ENCODE data around the gene FSD2.

Gene FSD2

GRCh38 chr15:82802497-82802896 is 3.4 kb downstream of the FSD2 start:
- Histone ChIP-seq H2BK120ac (ENCODE audit: low read depth, low read length) (no peak overlapping the region), H3K9me3 (replicated peaks in 1 of 2; ENCODE audit: control insufficient read depth in 2 of 2, insufficient read depth in 1 of 2, low read depth in 1 of 2, low read length in 2 of 2) (no peaks in the 10 kb centered on the region), H2BK15ac (ENCODE audit: low read length) (no peak overlapping the region), H3K18ac (ENCODE audit: low read length) (no peak overlapping the region), H3K36me3 (replicated peaks in 1 of 2; ENCODE audit: control insufficient read depth in 2 of 2, insufficient read depth in 2 of 2, low read length in 2 of 2) (no peaks in the 10 kb centered on the region), H2AK5ac (ENCODE audit: low read depth, low read length) (no peak overlapping the region), H2BK12ac (ENCODE audit: low read length) (no peak overlapping the region), H3K4me1 (ENCODE audit: control insufficient read depth in 2 of 2, insufficient read depth in 1 of 2, low read depth in 1 of 2, low read length in 2 of 2) (no peaks in the 10 kb centered on the region), H2BK5ac (ENCODE audit: low read length) (no peak overlapping the region), H4K91ac (ENCODE audit: low read depth, low read length, poor library complexity) (no peak overlapping the region), H3K23ac (ENCODE audit: low read depth, low read length, poor library complexity) (no peak overlapping the region), H3K4me3 (ENCODE audit: low read length in 2 of 2) (no peak overlapping the region), H3K79me1 (ENCODE audit: low read depth, low read length) (no peaks in the 10 kb centered on the region), H3K14ac (ENCODE audit: low read length) (no peak overlapping the region), H3K27ac (replicated peaks; ENCODE audit: low read length) (no peak overlapping the region), H2AFZ (ENCODE audit: low read length) (no peak overlapping the region), H3K4me2 (ENCODE audit: insufficient read depth, low read length, poor library complexity, severe bottlenecking) (no peak overlapping the region), H4K8ac (ENCODE audit: low read depth, low read length) (no peak overlapping the region), H3K9ac (ENCODE audit: low read depth, low read length, poor library complexity) (no peak overlapping the region), H3K4ac (ENCODE audit: low read length) (no peak overlapping the region), H3K27me3 (ENCODE audit: control insufficient read depth in 3 of 3, insufficient read depth in 3 of 3, low read depth in 1 of 3, low read length in 3 of 3) (peaks cover 2 to 29% (median 11%) of the 10 kb centered on the region in 3 experiments)
- DNase-seq (ENCODE audit: low spot score) = no peak
- no CpG with 5 or more reads among the region's 1 CpG for WGBS, 2 donors (ENCODE audit: extremely low coverage in 2 of 2, insufficient read length in 2 of 2, insufficient replicate concordance in 1 of 2)

GRCh38 chr15:82799183-82799841 is 6.6 kb downstream of the FSD2 start:
- Histone ChIP-seq H2BK5ac (ENCODE audit: low read length) (no peak overlapping the region), H3K14ac (ENCODE audit: low read length) (no peak overlapping the region), H3K79me1 (ENCODE audit: low read depth, low read length) (no peaks in the 10 kb centered on the region), H3K18ac (ENCODE audit: low read length) (no peak overlapping the region), H2BK120ac (ENCODE audit: low read depth, low read length) (no peak overlapping the region), H3K36me3 (replicated peaks in 1 of 2; ENCODE audit: control insufficient read depth in 2 of 2, insufficient read depth in 2 of 2, low read length in 2 of 2) (no peaks in the 10 kb centered on the region), H2BK15ac (ENCODE audit: low read length) (no peak overlapping the region), H2AK5ac (ENCODE audit: low read depth, low read length) (no peak overlapping the region), H2BK12ac (ENCODE audit: low read length) (no peak overlapping the region), H3K4me2 (ENCODE audit: insufficient read depth, low read length, poor library complexity, severe bottlenecking) (no peak overlapping the region), H3K9me3 (replicated peaks in 1 of 2; ENCODE audit: control insufficient read depth in 2 of 2, insufficient read depth in 1 of 2, low read depth in 1 of 2, low read length in 2 of 2) (no peaks in the 10 kb centered on the region), H4K91ac (ENCODE audit: low read depth, low read length, poor library complexity) (no peak overlapping the region), H3K27me3 (ENCODE audit: control insufficient read depth in 3 of 3, insufficient read depth in 3 of 3, low read depth in 1 of 3, low read length in 3 of 3) (peaks cover 0 to 29% (median 11%) of the 10 kb centered on the region in 3 experiments), H3K4me3 (ENCODE audit: low read length in 2 of 2) (no peak overlapping the region), H3K4me1 (ENCODE audit: control insufficient read depth in 2 of 2, insufficient read depth in 1 of 2, low read depth in 1 of 2, low read length in 2 of 2) (no peaks in the 10 kb centered on the region), H3K9ac (ENCODE audit: low read depth, low read length, poor library complexity) (no peak overlapping the region), H2AFZ (ENCODE audit: low read length) (no peak overlapping the region), H3K27ac (replicated peaks; ENCODE audit: low read length) (no peak overlapping the region), H3K23ac (ENCODE audit: low read depth, low read length, poor library complexity) (no peak overlapping the region), H4K8ac (ENCODE audit: low read depth, low read length) (no peak overlapping the region), H3K4ac (ENCODE audit: low read length) (no peak overlapping the region)
- WGBS, 2 donors (ENCODE audit: extremely low coverage in 2 of 2, insufficient read length in 2 of 2, insufficient replicate concordance in 1 of 2) = no CpG with 5 or more reads among the region's 7 CpGs
- no peak for DNase-seq (ENCODE audit: low spot score)

DNA sequence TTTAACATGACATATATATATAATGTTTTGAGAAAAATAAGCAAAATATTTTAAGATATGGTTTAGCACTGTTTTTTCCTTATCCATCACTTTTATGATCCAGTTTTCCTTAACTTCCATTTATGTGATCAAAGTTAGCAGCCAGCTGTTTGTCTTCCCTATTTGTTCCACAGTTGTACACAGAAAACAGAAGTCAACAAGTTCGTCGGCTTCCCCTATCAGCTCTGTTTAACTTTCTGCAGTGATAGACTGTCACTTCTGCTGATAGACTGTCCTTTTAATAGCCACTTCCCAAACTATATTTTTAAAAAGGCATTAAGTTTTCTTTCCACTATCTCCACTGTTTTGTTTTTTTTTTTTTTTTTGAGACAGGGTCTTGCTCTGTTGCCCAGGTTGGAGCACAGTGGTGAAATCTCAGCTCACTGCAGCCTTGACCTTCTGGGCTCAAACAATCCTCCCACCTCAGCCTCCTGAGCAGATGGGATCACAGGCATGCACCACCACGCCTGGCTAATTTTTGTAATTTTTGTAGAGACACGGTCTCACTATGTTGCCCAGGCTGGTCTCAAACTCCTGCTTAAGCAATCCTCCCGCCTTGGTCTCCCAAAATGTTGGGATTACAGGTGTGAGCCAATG is 7.2 kb downstream of the FSD2 start:
- no peak overlapping the region for H4K8ac ChIP-seq (ENCODE audit: low read depth, low read length)
- H3K27ac ChIP-seq (replicated peaks; ENCODE audit: low read length) = no peak overlapping the region
- H3K27me3 ChIP-seq (ENCODE audit: control insufficient read depth in 3 of 3, insufficient read depth in 3 of 3, low read depth in 1 of 3, low read length in 3 of 3) = peaks cover 0 to 29% (median 11%) of the 10 kb centered on the region in 3 experiments

GRCh38 chr15:82798104-82798503 is 7.8 kb downstream of the FSD2 start:
- peaks cover 0 to 25% (median 10%) of the 10 kb centered on the region in 3 experiments for H3K27me3 ChIP-seq (ENCODE audit: control insufficient read depth in 3 of 3, insufficient read depth in 3 of 3, low read depth in 1 of 3, low read length in 3 of 3)
- no peak overlapping the region for H3K4ac ChIP-seq (ENCODE audit: low read length)
- H4K91ac ChIP-seq (ENCODE audit: low read depth, low read length, poor library complexity) = no peak overlapping the region
- no peak overlapping the region for H3K9ac ChIP-seq (ENCODE audit: low read depth, low read length, poor library complexity)
- H2AFZ ChIP-seq (ENCODE audit: low read length) = no peak overlapping the region
- H3K79me1 ChIP-seq (ENCODE audit: low read depth, low read length) = no peaks in the 10 kb centered on the region
- no peak overlapping the region for H3K14ac ChIP-seq (ENCODE audit: low read length)
- DNase-seq (ENCODE audit: low spot score) = no peak
- H2BK5ac ChIP-seq (ENCODE audit: low read length) = no peak overlapping the region
- H3K4me3 ChIP-seq (ENCODE audit: low read length in 2 of 2) = no peak overlapping the region
- no peak overlapping the region for H3K23ac ChIP-seq (ENCODE audit: low read depth, low read length, poor library complexity)
- no peak overlapping the region for H2BK120ac ChIP-seq (ENCODE audit: low read depth, low read length)
- H3K36me3 ChIP-seq (replicated peaks in 1 of 2; ENCODE audit: control insufficient read depth in 2 of 2, insufficient read depth in 2 of 2, low read length in 2 of 2) = no peaks in the 10 kb centered on the region
- H3K4me1 ChIP-seq (ENCODE audit: control insufficient read depth in 2 of 2, insufficient read depth in 1 of 2, low read depth in 1 of 2, low read length in 2 of 2) = no peaks in the 10 kb centered on the region
- H2BK12ac ChIP-seq (ENCODE audit: low read length) = no peak overlapping the region
- no peak overlapping the region for H3K27ac ChIP-seq (replicated peaks; ENCODE audit: low read length)
- no peak overlapping the region for H3K18ac ChIP-seq (ENCODE audit: low read length)
- no peak overlapping the region for H4K8ac ChIP-seq (ENCODE audit: low read depth, low read length)
- no peak overlapping the region for H2BK15ac ChIP-seq (ENCODE audit: low read length)
- H3K9me3 ChIP-seq (replicated peaks in 1 of 2; ENCODE audit: control insufficient read depth in 2 of 2, insufficient read depth in 1 of 2, low read depth in 1 of 2, low read length in 2 of 2) = no peaks in the 10 kb centered on the region
- no peak overlapping the region for H3K4me2 ChIP-seq (ENCODE audit: insufficient read depth, low read length, poor library complexity, severe bottlenecking)
- no peak overlapping the region for H2AK5ac ChIP-seq (ENCODE audit: low read depth, low read length)
- WGBS, 2 donors (ENCODE audit: extremely low coverage in 2 of 2, insufficient read length in 2 of 2, insufficient replicate concordance in 1 of 2) = no CpG with 5 or more reads among the region's 4 CpGs

More for the DNA sequence above, 7.2 kb downstream of the FSD2 start:
- no peak overlapping the region for H2BK12ac ChIP-seq (ENCODE audit: low read length)
- no peak overlapping the region for H4K91ac ChIP-seq (ENCODE audit: low read depth, low read length, poor library complexity)
- H3K4ac ChIP-seq (ENCODE audit: low read length) = no peak overlapping the region
- H3K9me3 ChIP-seq (replicated peaks in 1 of 2; ENCODE audit: control insufficient read depth in 2 of 2, insufficient read depth in 1 of 2, low read depth in 1 of 2, low read length in 2 of 2) = no peaks in the 10 kb centered on the region
- H3K14ac ChIP-seq (ENCODE audit: low read length) = no peak overlapping the region
- no CpG with 5 or more reads among the region's 5 CpGs for WGBS, 2 donors (ENCODE audit: extremely low coverage in 2 of 2, insufficient read length in 2 of 2, insufficient replicate concordance in 1 of 2)
- no peak overlapping the region for H2BK15ac ChIP-seq (ENCODE audit: low read length)
- H3K79me1 ChIP-seq (ENCODE audit: low read depth, low read length) = no peaks in the 10 kb centered on the region
- no peak overlapping the region for H2AFZ ChIP-seq (ENCODE audit: low read length)
- H2BK120ac ChIP-seq (ENCODE audit: low read depth, low read length) = no peak overlapping the region
- no peak for DNase-seq (ENCODE audit: low spot score)
- H3K18ac ChIP-seq (ENCODE audit: low read length) = no peak overlapping the region
- H3K23ac ChIP-seq (ENCODE audit: low read depth, low read length, poor library complexity) = no peak overlapping the region
- H2BK5ac ChIP-seq (ENCODE audit: low read length) = no peak overlapping the region
- no peak overlapping the region for H3K4me3 ChIP-seq (ENCODE audit: low read length in 2 of 2)
- H3K36me3 ChIP-seq (replicated peaks in 1 of 2; ENCODE audit: control insufficient read depth in 2 of 2, insufficient read depth in 2 of 2, low read length in 2 of 2) = no peaks in the 10 kb centered on the region
- H3K4me1 ChIP-seq (ENCODE audit: control insufficient read depth in 2 of 2, insufficient read depth in 1 of 2, low read depth in 1 of 2, low read length in 2 of 2) = no peaks in the 10 kb centered on the region
- no peak overlapping the region for H2AK5ac ChIP-seq (ENCODE audit: low read depth, low read length)
- no peak overlapping the region for H3K4me2 ChIP-seq (ENCODE audit: insufficient read depth, low read length, poor library complexity, severe bottlenecking)
- no peak overlapping the region for H3K9ac ChIP-seq (ENCODE audit: low read depth, low read length, poor library complexity)
